HUES48 (cell line): ENCODE results near the gene CYP3A7.
"Not testable (repeated sequence)": the region's sequence is repeated elsewhere in the genome, so short reads cannot be mapped to it uniquely, and the experiment has no call there.

Experiments used
- H3K27ac ChIP-seq: one replicate; pipeline ENCODE4 v1.7.0; 2013; ENCODE audit warnings: low read depth, low read length, inconsistent platforms
- H3K27me3 ChIP-seq: 2 replicates; pipeline ENCODE4 v1.6.1; 2013; ENCODE audit warnings: mild to moderate bottlenecking, low read length; ENCODE audit not compliant: control insufficient read depth, insufficient read depth
- H3K36me3 ChIP-seq: 2 replicates; pipeline ENCODE4 v1.6.1; 2013; ENCODE audit warnings: low read length; ENCODE audit not compliant: control insufficient read depth, insufficient read depth
- H3K4me1 ChIP-seq: 2 replicates; pipeline ENCODE4 v1.6.1; 2013; ENCODE audit warnings: mild to moderate bottlenecking, low read length; ENCODE audit not compliant: control insufficient read depth, insufficient read depth
- H3K4me3 ChIP-seq: 2 replicates; pipeline ENCODE4 v1.5.1; 2013; ENCODE audit warnings: mild to moderate bottlenecking, low read depth, low read length
- H3K9ac ChIP-seq: 2 replicates; pipeline ENCODE4 v1.6.1; 2013; ENCODE audit warnings: mild to moderate bottlenecking, low read depth, low read length, moderate library complexity
- H3K9me3 ChIP-seq: 2 replicates; pipeline ENCODE4 v1.6.1; 2013; ENCODE audit warnings: low read length; ENCODE audit not compliant: control insufficient read depth, insufficient read depth

The CYP3A7 gene

GRCh38 chr7:99729486-99730237, 5.3 kb downstream of the CYP3A7 start:
- H3K27me3 ChIP-seq: no peaks in the 10 kb centered on the region
- H3K9me3 ChIP-seq: no peaks in the 10 kb centered on the region
- H3K27ac ChIP-seq: no peak overlapping the region
- no peak overlapping the region for H3K4me3 ChIP-seq
- H3K4me1 ChIP-seq: no peaks in the 10 kb centered on the region
- H3K36me3 ChIP-seq: no peaks in the 10 kb centered on the region
- H3K9ac ChIP-seq: no peak overlapping the region

- Histone ChIP-seq H3K27ac (no peak overlapping the region), H3K9me3 (no peaks in the 10 kb centered on the region), H3K9ac (no peak overlapping the region), H3K4me3 (no peak overlapping the region), H3K27me3 (no peaks in the 10 kb centered on the region), H3K36me3 (no peaks in the 10 kb centered on the region), H3K4me1 (no peaks in the 10 kb centered on the region)
Observed at GRCh38 chr7:99728615-99729014, 6.4 kb downstream of the CYP3A7 start.

- H3K4me3 ChIP-seq: not testable (repeated sequence)
Observed at GRCh38 chr7:99723201-99723600, 11.8 kb downstream of the CYP3A7 start.

GRCh38 chr7:99720800-99721595, 14.0 kb downstream of the CYP3A7 start:
- no peaks in the 10 kb centered on the region for H3K27me3 ChIP-seq
- no peaks in the 10 kb centered on the region for H3K9me3 ChIP-seq
- H3K27ac ChIP-seq: no peak overlapping the region
- H3K36me3 ChIP-seq: no peaks in the 10 kb centered on the region
- H3K9ac ChIP-seq: no peak overlapping the region
- no peak overlapping the region for H3K4me3 ChIP-seq
- H3K4me1 ChIP-seq: no peaks in the 10 kb centered on the region

More at GRCh38 chr7:99723201-99723600, 11.8 kb downstream of the CYP3A7 start:
- H3K9me3 ChIP-seq, H3K9ac ChIP-seq, H3K27me3 ChIP-seq, H3K27ac ChIP-seq, H3K36me3 ChIP-seq, H3K4me1 ChIP-seq: not testable (repeated sequence)

- Histone ChIP-seq H3K9ac (no peak overlapping the region), H3K4me1 (no peaks in the 10 kb centered on the region), H3K9me3 (no peaks in the 10 kb centered on the region), H3K27me3 (no peaks in the 10 kb centered on the region), H3K4me3 (no peak overlapping the region), H3K27ac (no peak overlapping the region), H3K36me3 (no peaks in the 10 kb centered on the region)
Observed at GRCh38 chr7:99719996-99720769, 14.8 kb downstream of the CYP3A7 start.

- no peak overlapping the region for H3K27ac ChIP-seq
- H3K36me3 ChIP-seq: no peaks in the 10 kb centered on the region
Observed at GRCh38 chr7:99713995-99714570, 20.9 kb downstream of the CYP3A7 start.

GRCh38 chr7:99709838-99710578, 25.0 kb downstream of the CYP3A7 start:
- Histone ChIP-seq H3K36me3 (no peaks in the 10 kb centered on the region), H3K9ac (no peak overlapping the region), H3K27me3 (no peaks in the 10 kb centered on the region), H3K9me3 (peaks cover 9% of the 10 kb centered on the region; the same call in 1 of the 2 replicates), H3K4me1 (no peaks in the 10 kb centered on the region), H3K27ac (no peak overlapping the region), H3K4me3 (no peak overlapping the region)

More at GRCh38 chr7:99713995-99714570, 20.9 kb downstream of the CYP3A7 start:
- H3K4me3 ChIP-seq: no peak overlapping the region
- H3K4me1 ChIP-seq: no peaks in the 10 kb centered on the region
- no peaks in the 10 kb centered on the region for H3K9me3 ChIP-seq
- H3K27me3 ChIP-seq: no peaks in the 10 kb centered on the region
- H3K9ac ChIP-seq: no peak overlapping the region

GRCh38 chr7:99709260-99709659, 25.7 kb downstream of the CYP3A7 start:
- Histone ChIP-seq H3K4me3 (no peak overlapping the region), H3K9ac (no peak overlapping the region), H3K27ac (no peak overlapping the region), H3K36me3 (no peaks in the 10 kb centered on the region), H3K27me3 (no peaks in the 10 kb centered on the region), H3K4me1 (no peaks in the 10 kb centered on the region), H3K9me3 (peaks cover 9% of the 10 kb centered on the region; the same call in 1 of the 2 replicates)

- Histone ChIP-seq H3K4me1 (no peaks in the 10 kb centered on the region), H3K36me3 (no peaks in the 10 kb centered on the region), H3K4me3 (no peak overlapping the region), H3K27ac (no peak overlapping the region), H3K9me3 (peaks cover 9% of the 10 kb centered on the region), H3K9ac (no peak overlapping the region), H3K27me3 (no peaks in the 10 kb centered on the region)
Observed at GRCh38 chr7:99707096-99707495, 27.9 kb downstream of the CYP3A7 start.

GRCh38 chr7:99699946-99700345, 35.0 kb downstream of the CYP3A7 start:
- Histone ChIP-seq H3K4me3 (no peak overlapping the region), H3K9me3 (no peaks in the 10 kb centered on the region; the same call in 1 of the 2 replicates), H3K27ac (no peak overlapping the region), H3K36me3 (no peaks in the 10 kb centered on the region), H3K4me1 (peaks cover 8% of the 10 kb centered on the region), H3K27me3 (no peaks in the 10 kb centered on the region), H3K9ac (no peak overlapping the region)
